HepG2 (cell line): Measurements from ENCODE around the gene FBXL22. TPM values are rescaled to one million over a fixed set of nuclear protein-coding genes. Genes with fewer than 3 reads are reported as not detected.

ENCODE experiments used
- RNF219 ChIP-seq: sonication (generic); formaldehyde crosslinking; IDR thresholded peaks from 2 replicates; pipeline ENCODE4 v1.5.0; 2020; ENCODE audit warnings: mild to moderate bottlenecking, missing genetic modification reagents
- TAF1 ChIP-seq: sonication (generic); formaldehyde crosslinking; IDR thresholded peaks from 2 replicates; pipeline ENCODE4 v1.4.0; 2020; ENCODE audit warnings: missing genetic modification reagents
- USF2 ChIP-seq, 2 experiments: sonication (generic) in 1 of 2; formaldehyde crosslinking in 1 of 2; IDR thresholded peaks; 2 replicates each; pipeline versions ENCODE4 v1.5.1 to v1.6.1; 2011 to 2020; ENCODE audit warnings: borderline replicate concordance in 1 of 2, low read depth in 1 of 2, low read length in 1 of 2, mild to moderate bottlenecking in 1 of 2, missing genetic modification reagents in 1 of 2, moderate library complexity in 1 of 2
- ZBTB34 ChIP-seq: sonication (generic); formaldehyde crosslinking; IDR thresholded peaks from 2 replicates; pipeline ENCODE4 v1.8.0; 2022; ENCODE audit warnings: mild to moderate bottlenecking, missing genetic modification reagents
- ZNF550 ChIP-seq: sonication (generic); formaldehyde crosslinking; IDR thresholded peaks from 2 replicates; pipeline ENCODE4 v1.4.0; 2020; ENCODE audit warnings: mild to moderate bottlenecking, missing genetic modification reagents, borderline replicate concordance
- ZNF782 ChIP-seq: sonication (generic); formaldehyde crosslinking; IDR thresholded peaks from 2 replicates; pipeline ENCODE4 v1.4.0; 2020; ENCODE audit warnings: missing genetic modification reagents, mild to moderate bottlenecking, borderline replicate concordance
- polyA plus RNA-seq, 8 experiments: library from polyadenylated mRNA; depleted of rRNA in 3 of 8; stranded (reverse) in 7 of 8; unstranded in 1 of 8; fragments of >200 nt; fragmentation: Illumina TruSeq in 4 of 8; extraction: Trizol in 4 of 8; gene quantifications; 2 replicates each; pipeline versions ENCODE4 v1.2.1 to v1.2.3, GENCODE V29; 2011 to 2016; ENCODE audit warnings: low read depth in 4 of 8, missing spikeins in 1 of 8, mixed read lengths in 1 of 8; ENCODE audit not compliant: insufficient read depth in 1 of 8
- total RNA-seq, 5 experiments: library from RNA; depleted of rRNA; stranded (reverse); fragments of >200 nt; fragmentation: Illumina TruSeq; extraction: Trizol; gene quantifications; 2 replicates each; pipeline ENCODE4 v1.2.3, GENCODE V29; 2016; ENCODE audit warnings: low read depth in 1 of 5
- TF ChIP-seq, protein P1 (sequence below): sonication (generic); formaldehyde crosslinking; IDR thresholded peaks from 2 replicates; pipeline ENCODE4 v1.4.0; 2020; ENCODE audit warnings: missing genetic modification reagents, borderline replicate concordance
- TF ChIP-seq, protein P2 (sequence below): sonication (generic); formaldehyde crosslinking; IDR thresholded peaks from 2 replicates; pipeline ENCODE4 v1.5.0; 2020; ENCODE audit warnings: mild to moderate bottlenecking, missing genetic modification reagents
- TF ChIP-seq, protein P3 (sequence below): sonication (generic); formaldehyde crosslinking; conservative IDR thresholded peaks from 2 replicates; pipeline ENCODE4 v1.8.0; 2022; ENCODE audit warnings: mild to moderate bottlenecking, moderate library complexity, missing genetic modification reagents

The FBXL22 gene
- total and polyA plus RNA-seq, 2 of the 13 experiments (the other 11 are each of a cell fraction or from before 2014, with no cell fraction given) = 0.15 to 0.33 TPM

DNA sequence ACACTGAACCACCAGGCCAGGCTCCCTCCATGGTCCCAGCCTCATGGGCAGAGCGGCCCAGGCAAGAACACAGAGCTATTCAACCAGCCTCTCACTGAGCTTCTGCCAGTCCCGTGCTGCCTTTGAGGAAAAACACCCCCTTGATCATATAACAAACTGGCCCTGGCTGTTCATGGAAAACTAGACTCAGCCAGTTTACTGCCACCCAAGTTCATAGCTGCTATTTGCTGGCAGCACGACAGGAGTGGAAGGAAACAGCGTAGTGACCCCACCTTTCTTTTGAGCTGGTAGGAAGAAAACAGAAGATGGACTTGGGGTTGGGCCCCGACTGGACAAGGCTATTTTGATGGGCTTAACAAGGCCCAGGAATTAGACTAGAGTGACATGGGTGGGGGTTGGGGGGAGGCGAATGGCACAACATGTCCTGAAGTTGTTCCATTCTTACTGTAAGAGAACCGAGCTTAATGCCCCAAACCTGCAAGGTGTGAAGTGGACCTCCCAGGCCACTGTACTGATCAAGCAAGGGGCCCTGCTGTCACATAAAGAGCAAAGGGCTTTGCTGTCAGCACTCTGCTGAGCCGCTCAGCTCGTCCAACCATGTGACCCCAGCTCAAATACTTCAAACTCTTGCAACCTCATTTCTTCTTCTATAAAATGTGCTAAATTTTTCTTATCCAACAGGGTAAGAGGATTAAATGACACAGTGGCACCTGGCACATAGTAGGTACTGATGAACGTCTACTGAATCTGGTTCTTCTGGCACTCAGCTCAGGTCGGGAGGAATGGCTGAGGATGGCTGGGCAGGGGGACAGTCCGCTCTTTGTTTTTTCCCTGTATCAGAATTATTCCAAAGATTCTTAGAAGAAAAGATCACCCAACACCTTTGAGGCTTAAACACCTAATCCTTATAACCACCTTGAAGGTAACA is 1.6 kb downstream of the FBXL22 start (continued):
- TF ChIP-seq, protein P1, sequence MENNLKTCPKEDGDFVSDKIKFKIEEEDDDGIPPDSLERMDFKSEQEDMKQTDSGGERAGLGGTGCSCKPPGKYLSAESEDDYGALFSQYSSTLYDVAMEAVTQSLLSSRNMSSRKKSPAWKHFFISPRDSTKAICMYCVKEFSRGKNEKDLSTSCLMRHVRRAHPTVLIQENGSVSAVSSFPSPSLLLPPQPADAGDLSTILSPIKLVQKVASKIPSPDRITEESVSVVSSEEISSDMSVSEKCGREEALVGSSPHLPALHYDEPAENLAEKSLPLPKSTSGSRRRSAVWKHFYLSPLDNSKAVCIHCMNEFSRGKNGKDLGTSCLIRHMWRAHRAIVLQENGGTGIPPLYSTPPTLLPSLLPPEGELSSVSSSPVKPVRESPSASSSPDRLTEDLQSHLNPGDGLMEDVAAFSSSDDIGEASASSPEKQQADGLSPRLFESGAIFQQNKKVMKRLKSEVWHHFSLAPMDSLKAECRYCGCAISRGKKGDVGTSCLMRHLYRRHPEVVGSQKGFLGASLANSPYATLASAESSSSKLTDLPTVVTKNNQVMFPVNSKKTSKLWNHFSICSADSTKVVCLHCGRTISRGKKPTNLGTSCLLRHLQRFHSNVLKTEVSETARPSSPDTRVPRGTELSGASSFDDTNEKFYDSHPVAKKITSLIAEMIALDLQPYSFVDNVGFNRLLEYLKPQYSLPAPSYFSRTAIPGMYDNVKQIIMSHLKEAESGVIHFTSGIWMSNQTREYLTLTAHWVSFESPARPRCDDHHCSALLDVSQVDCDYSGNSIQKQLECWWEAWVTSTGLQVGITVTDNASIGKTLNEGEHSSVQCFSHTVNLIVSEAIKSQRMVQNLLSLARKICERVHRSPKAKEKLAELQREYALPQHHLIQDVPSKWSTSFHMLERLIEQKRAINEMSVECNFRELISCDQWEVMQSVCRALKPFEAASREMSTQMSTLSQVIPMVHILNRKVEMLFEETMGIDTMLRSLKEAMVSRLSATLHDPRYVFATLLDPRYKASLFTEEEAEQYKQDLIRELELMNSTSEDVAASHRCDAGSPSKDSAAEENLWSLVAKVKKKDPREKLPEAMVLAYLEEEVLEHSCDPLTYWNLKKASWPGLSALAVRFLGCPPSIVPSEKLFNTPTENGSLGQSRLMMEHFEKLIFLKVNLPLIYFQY (CRISPR knock-in tag) = 0 out of 2 replicates have a peak, but pooled peaks have one; percentile 34
- TF ChIP-seq, protein P2, sequence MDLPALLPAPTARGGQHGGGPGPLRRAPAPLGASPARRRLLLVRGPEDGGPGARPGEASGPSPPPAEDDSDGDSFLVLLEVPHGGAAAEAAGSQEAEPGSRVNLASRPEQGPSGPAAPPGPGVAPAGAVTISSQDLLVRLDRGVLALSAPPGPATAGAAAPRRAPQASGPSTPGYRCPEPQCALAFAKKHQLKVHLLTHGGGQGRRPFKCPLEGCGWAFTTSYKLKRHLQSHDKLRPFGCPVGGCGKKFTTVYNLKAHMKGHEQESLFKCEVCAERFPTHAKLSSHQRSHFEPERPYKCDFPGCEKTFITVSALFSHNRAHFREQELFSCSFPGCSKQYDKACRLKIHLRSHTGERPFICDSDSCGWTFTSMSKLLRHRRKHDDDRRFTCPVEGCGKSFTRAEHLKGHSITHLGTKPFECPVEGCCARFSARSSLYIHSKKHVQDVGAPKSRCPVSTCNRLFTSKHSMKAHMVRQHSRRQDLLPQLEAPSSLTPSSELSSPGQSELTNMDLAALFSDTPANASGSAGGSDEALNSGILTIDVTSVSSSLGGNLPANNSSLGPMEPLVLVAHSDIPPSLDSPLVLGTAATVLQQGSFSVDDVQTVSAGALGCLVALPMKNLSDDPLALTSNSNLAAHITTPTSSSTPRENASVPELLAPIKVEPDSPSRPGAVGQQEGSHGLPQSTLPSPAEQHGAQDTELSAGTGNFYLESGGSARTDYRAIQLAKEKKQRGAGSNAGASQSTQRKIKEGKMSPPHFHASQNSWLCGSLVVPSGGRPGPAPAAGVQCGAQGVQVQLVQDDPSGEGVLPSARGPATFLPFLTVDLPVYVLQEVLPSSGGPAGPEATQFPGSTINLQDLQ (CRISPR knock-in tag) = no peak
- TF ChIP-seq ZNF782 (CRISPR knock-in tag) = no peak
- TF ChIP-seq, protein P3, sequence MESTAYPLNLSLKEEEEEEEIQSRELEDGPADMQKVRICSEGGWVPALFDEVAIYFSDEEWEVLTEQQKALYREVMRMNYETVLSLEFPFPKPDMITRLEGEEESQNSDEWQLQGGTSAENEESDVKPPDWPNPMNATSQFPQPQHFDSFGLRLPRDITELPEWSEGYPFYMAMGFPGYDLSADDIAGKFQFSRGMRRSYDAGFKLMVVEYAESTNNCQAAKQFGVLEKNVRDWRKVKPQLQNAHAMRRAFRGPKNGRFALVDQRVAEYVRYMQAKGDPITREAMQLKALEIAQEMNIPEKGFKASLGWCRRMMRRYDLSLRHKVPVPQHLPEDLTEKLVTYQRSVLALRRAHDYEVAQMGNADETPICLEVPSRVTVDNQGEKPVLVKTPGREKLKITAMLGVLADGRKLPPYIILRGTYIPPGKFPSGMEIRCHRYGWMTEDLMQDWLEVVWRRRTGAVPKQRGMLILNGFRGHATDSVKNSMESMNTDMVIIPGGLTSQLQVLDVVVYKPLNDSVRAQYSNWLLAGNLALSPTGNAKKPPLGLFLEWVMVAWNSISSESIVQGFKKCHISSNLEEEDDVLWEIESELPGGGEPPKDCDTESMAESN = no peak
- TF ChIP-seq TAF1 (CRISPR knock-in tag) = no peak
- TF ChIP-seq RNF219 (CRISPR knock-in tag) = no peak
- no peak for TF ChIP-seq ZNF550 (CRISPR knock-in tag)
- 0 out of 2 replicates have a peak, but pooled peaks have one; percentile 29 for TF ChIP-seq USF2 (IDR thresholded peaks at IDR 0.05; ENCODE audit: low read depth, low read length)
- no peak; the same call in 1 of the 2 replicates for TF ChIP-seq USF2 (CRISPR knock-in tag; IDR thresholded peaks at IDR 0.05; ENCODE audit: borderline replicate concordance)
- TF ChIP-seq ZBTB34 = no peak
